ENCODE results near the gene IL12RB1.
"Not testable (repeated sequence)": the region's sequence is repeated elsewhere in the genome, so short reads cannot be mapped to it uniquely, and the experiment has no call there.

The IL12RB1 gene

DNA sequence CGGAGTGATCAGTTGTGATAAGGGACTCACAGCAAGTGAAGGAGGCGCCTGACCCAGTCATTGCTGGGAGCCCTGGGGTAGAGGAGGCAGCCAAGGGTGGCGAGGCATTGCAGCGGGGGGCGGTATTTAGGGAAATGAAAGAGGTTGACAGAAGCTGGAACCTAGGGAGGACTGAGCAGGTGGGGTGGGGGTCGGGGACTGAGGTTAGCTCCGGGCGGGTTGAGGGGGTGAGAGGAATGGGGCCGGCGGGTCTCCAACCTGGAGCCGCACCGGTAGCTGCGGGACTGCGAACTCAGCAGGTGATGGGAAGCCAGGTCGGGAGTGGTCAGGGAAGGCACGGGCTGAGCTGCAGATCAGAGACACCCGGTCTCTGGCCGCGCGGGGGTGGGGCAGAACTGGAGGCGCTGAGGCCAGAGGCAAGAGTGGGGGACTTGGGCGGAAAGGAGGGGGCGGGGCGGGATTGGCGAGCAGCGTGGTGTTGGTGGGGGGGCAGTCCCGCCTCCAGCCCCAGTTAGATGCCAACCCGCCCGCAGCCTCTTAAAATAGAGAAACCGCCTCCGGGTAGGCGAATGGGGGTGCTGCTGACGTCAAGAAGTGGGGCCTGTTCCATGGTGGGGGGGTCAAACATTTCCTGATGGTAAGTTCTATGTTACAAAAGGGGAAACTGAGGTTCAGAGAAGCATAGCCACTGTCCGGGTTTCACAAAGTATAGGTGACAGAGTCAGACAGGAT is 12.3 kb upstream of the IL12RB1 start:
- H3K27ac ChIP-seq (ENCODE audit: low read length) = no peak overlapping the region
- no peaks in the 10 kb centered on the region for H3K36me3 ChIP-seq (ENCODE audit: control insufficient read depth in 1 of 2, insufficient read depth in 2 of 2, low read length in 2 of 2)
- peak overlapping the region in 1 of 2 donors; percentile 30 for H3K4me3 ChIP-seq (ENCODE audit: low read depth in 1 of 2, low read length in 2 of 2)
- H3K27me3 ChIP-seq (ENCODE audit: low read depth, low read length) = no peaks in the 10 kb centered on the region
- H3K4me1 ChIP-seq (ENCODE audit: control insufficient read depth in 1 of 2, insufficient read depth in 2 of 2, low read length in 2 of 2) = peaks cover 0 to 21% of the 10 kb centered on the region in 2 donors
- H3K9me3 ChIP-seq (ENCODE audit: control insufficient read depth in 1 of 2, low read length in 2 of 2) = no peaks in the 10 kb centered on the region

DNA sequence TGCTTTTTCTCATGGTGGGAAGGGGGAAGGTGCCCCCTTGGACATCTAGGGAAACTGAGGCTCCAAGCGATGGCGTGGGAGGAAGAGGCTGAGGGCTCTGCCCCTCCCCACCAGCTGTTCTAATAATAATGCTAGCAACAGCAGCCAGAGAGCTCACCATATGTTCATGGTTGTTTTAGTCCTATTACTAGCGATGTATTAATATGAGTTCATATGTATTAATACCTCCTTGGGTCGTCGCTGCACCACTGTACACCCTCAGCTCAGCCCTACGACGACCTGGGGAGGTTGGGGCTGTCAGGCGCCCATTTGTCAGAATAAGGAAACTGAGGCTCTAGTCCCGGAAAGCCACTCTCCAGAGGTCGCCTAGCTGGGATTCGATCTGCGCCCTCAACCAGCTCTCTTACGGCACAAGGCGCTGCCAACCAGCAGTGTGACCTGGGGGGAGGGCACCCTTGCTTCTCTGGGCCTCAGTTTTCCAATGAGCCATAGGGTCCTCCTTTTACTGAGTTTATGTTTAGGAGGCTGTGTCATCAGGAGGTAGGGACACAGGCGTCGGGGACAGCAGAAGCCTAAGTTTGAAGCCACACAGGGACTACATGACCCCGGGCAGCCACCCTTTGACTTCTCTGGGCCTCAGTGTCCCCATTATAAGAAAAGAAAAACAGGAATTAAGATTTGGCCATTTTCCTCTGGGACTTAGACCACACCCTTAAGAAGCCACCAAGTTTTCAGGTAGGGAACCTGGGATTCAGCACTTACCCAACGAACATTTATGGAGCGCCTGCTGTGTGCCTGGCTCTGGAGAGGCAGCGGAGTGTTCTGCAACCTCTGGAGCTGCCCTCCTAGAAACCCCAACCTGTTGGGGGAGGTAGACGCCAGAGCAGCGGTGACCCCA is 11.5 kb upstream of the IL12RB1 start:
- H3K36me3 ChIP-seq (ENCODE audit: control insufficient read depth in 1 of 2, insufficient read depth in 2 of 2, low read length in 2 of 2) = no peaks in the 10 kb centered on the region
- peaks cover 0 to 21% of the 10 kb centered on the region in 2 donors for H3K4me1 ChIP-seq (ENCODE audit: control insufficient read depth in 1 of 2, insufficient read depth in 2 of 2, low read length in 2 of 2)
- no peaks in the 10 kb centered on the region for H3K9me3 ChIP-seq (ENCODE audit: control insufficient read depth in 1 of 2, low read length in 2 of 2)
- peak overlapping the region; percentile 56 to 60 for H3K4me3 ChIP-seq (ENCODE audit: low read depth in 1 of 2, low read length in 2 of 2)
- no peaks in the 10 kb centered on the region for H3K27me3 ChIP-seq (ENCODE audit: low read depth, low read length)
- H3K27ac ChIP-seq (ENCODE audit: low read length) = no peak overlapping the region

DNA sequence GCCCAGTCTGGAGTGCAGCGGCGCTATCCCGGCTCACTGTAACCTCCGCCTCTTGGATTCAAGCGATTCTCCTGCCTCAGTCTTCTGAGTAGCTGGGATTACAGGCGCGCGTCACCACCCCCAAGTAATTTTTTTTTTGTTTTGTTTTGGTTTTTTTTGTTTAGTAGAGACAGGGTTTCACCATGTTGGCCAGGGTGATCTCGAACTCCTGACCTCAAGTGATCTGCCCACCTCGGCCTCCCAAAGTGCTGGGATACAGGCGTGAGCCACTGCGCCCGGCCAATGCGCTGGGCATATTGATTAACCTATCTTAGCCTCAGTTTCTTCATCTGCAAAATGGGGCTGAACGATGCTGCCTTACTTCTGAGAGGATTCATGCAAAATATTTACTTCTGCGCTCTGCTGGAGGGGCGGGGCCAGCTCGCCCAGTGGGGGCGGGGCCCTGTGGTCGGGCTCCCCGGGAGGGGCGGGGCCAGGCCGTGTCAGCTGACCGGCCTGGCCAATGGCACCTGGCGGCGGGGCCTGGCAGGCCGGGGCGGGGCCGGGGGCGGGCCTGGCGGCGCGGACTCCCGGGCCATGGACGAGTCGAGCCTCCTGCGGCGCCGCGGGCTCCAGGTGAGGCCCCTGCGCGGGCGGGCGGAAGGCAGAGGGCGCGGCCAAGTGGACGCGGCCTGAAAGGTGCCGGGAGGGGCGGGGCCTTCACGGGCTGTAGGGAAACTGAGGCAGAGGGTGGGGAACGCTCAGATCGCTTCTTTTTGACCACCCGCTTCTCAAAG is 10.7 kb upstream of the IL12RB1 start, which contains the start of gene MAST3:
Gene MAST3 (plus strand): TSS at position 562 of the 776 bp plus-strand sequence. CDS start 15 bp downstream, at position 577.
- Histone ChIP-seq H3K4me3 (ENCODE audit: low read depth in 1 of 2, low read length in 2 of 2) (peak within 1 kb of the TSS; percentile 56 to 60), H3K4me1 (ENCODE audit: control insufficient read depth in 1 of 2, insufficient read depth in 2 of 2, low read length in 2 of 2) (peaks cover 0 to 21% of the 10 kb centered on the region in 2 donors), H3K27ac (ENCODE audit: low read length) (no peak within 1 kb of the TSS), H3K9me3 (ENCODE audit: control insufficient read depth in 1 of 2, low read length in 2 of 2) (no peaks in the 10 kb centered on the region), H3K36me3 (ENCODE audit: control insufficient read depth in 1 of 2, insufficient read depth in 2 of 2, low read length in 2 of 2) (no peaks in the 10 kb centered on the region), H3K27me3 (ENCODE audit: low read depth, low read length) (no peaks in the 10 kb centered on the region)

DNA sequence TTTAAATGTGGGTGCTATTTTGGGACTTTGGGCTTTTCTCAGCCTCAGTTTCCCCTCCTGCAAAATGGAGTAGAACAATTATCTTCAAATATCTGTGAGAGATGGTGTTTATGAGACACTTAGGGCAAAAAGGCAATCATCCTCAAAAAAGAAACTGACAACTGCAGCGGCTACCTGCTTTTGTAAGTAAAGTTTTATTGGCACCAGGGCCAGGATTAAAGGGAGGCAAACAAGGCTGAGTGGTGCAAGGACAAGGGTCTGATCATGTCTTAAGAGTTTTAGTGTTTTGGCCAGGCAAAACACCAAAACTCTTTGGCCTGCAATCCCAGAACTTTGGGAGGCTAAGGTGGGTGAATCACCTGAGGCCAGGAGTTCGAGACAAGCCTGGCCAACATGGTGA is 9.5 kb upstream of the IL12RB1 start:
- no peaks in the 10 kb centered on the region for H3K36me3 ChIP-seq (ENCODE audit: control insufficient read depth in 1 of 2, insufficient read depth in 2 of 2, low read length in 2 of 2)
- no peaks in the 10 kb centered on the region for H3K9me3 ChIP-seq (ENCODE audit: control insufficient read depth in 1 of 2, low read length in 2 of 2)
- no peak overlapping the region for H3K4me3 ChIP-seq (ENCODE audit: low read depth in 1 of 2, low read length in 2 of 2)
- H3K27ac ChIP-seq (ENCODE audit: low read length) = no peak overlapping the region
- H3K4me1 ChIP-seq (ENCODE audit: control insufficient read depth in 1 of 2, insufficient read depth in 2 of 2, low read length in 2 of 2) = peaks cover 0 to 21% of the 10 kb centered on the region in 2 donors
- no peaks in the 10 kb centered on the region for H3K27me3 ChIP-seq (ENCODE audit: low read depth, low read length)

DNA sequence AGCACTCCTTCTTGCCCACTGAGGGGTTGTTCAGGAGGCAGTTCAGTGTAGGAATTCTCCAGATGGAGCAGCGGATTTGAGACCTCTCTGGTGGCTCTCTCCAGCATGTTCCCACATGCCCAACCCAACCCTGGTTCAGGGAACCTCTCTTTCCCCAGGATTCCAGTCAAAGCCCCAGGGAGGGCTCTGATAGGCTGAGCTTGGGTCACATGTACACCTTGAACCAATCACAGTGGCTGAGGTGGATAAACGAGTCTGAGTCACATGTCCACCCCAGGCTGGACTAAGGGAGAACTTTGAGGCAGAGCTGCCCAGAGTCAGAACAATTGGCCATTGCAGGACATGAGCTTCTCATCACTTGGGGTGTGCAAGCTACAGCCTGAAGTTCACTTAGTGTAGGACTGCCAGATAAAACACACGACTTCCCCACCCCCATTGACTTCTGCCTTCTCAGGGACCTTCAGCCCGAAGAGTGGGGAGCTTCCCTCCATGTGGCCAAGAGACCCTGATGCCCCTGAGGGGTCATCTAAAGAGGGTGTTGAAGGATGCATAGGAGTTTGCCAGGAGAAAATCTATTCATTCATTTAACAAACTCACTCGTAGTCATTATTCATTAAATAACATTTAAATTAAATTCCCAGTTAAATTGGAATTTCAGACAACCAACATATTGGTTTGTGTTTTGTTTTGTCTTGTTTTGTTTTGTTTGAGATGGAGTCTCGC is 6.9 kb upstream of the IL12RB1 start:
- Histone ChIP-seq H3K4me3 (ENCODE audit: low read depth in 1 of 2, low read length in 2 of 2) (no peak overlapping the region), H3K36me3 (ENCODE audit: control insufficient read depth in 1 of 2, insufficient read depth in 2 of 2, low read length in 2 of 2) (no peaks in the 10 kb centered on the region), H3K27ac (ENCODE audit: low read length) (no peak overlapping the region), H3K4me1 (ENCODE audit: control insufficient read depth in 1 of 2, insufficient read depth in 2 of 2, low read length in 2 of 2) (peaks cover 0 to 12% of the 10 kb centered on the region in 2 donors), H3K27me3 (ENCODE audit: low read depth, low read length) (no peaks in the 10 kb centered on the region), H3K9me3 (ENCODE audit: control insufficient read depth in 1 of 2, low read length in 2 of 2) (no peaks in the 10 kb centered on the region)

DNA sequence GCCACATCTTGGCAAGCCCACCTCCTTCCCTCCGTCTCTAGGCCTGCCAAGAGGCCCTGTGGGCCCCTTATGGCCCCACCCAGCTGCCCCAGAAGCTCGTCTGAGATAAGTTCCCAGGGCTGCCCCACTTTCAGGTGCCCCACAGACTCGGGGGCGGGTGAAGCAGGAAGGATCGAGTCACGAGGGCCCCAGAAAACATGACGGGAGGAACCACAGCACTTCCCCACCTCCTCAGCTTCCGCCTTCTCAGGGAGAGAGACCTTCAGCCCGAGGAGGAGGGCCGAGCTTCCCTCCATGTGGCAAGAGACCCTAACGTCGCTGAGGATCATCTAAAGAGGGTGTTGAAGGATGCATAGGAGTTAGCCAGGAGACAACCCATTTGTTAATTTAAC is 4.5 kb upstream of the IL12RB1 start:
- no peaks in the 10 kb centered on the region for H3K27me3 ChIP-seq (ENCODE audit: low read depth, low read length)
- no peaks in the 10 kb centered on the region for H3K9me3 ChIP-seq (ENCODE audit: control insufficient read depth in 1 of 2, low read length in 2 of 2)
- H3K27ac ChIP-seq (ENCODE audit: low read length) = peak overlapping the region; percentile 39
- H3K4me3 ChIP-seq (ENCODE audit: low read depth in 1 of 2, low read length in 2 of 2) = no peak overlapping the region
- no peaks in the 10 kb centered on the region for H3K4me1 ChIP-seq (ENCODE audit: control insufficient read depth in 1 of 2, insufficient read depth in 2 of 2, low read length in 2 of 2)
- no peaks in the 10 kb centered on the region for H3K36me3 ChIP-seq (ENCODE audit: control insufficient read depth in 1 of 2, insufficient read depth in 2 of 2, low read length in 2 of 2)

DNA sequence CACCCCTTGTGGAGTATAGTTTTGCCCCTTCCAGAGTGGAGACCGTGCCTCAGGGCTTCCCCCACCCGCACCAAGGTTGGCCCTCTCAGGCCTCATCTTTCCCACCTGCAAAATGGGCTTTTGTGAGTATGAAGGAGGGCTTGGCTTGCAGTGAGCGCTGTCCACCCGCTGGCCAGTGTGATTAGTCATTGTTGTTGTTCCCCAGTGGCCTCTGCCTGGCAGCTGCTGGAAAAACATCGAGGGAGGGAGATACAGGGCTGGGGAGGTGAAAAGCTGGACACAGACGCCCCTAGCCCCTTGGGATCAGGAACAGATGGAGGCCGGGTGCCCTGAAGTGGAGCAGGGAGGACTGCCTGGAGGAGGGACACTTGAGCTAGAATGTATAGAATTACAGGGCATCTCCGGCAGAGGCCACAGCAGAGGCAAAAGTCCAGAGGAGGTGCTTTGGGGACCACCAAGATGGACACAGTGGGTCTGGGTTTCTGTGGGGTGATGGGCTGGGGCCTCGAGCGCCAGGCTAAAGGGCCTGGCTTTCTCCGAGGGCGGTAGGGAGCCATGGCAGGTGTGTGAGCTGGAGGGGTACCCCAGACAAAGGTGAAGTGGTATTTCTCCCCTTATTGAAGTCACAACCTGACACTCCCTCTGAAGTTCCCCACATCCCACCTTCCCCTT is 3.9 kb upstream of the IL12RB1 start:
- no peaks in the 10 kb centered on the region for H3K9me3 ChIP-seq (ENCODE audit: control insufficient read depth in 1 of 2, low read length in 2 of 2)
- H3K27me3 ChIP-seq (ENCODE audit: low read depth, low read length) = no peaks in the 10 kb centered on the region
- no peaks in the 10 kb centered on the region for H3K4me1 ChIP-seq (ENCODE audit: control insufficient read depth in 1 of 2, insufficient read depth in 2 of 2, low read length in 2 of 2)
- H3K36me3 ChIP-seq (ENCODE audit: control insufficient read depth in 1 of 2, insufficient read depth in 2 of 2, low read length in 2 of 2) = no peaks in the 10 kb centered on the region
- H3K27ac ChIP-seq (ENCODE audit: low read length) = peak overlapping the region; percentile 39
- H3K4me3 ChIP-seq (ENCODE audit: low read depth in 1 of 2, low read length in 2 of 2) = no peak overlapping the region

DNA sequence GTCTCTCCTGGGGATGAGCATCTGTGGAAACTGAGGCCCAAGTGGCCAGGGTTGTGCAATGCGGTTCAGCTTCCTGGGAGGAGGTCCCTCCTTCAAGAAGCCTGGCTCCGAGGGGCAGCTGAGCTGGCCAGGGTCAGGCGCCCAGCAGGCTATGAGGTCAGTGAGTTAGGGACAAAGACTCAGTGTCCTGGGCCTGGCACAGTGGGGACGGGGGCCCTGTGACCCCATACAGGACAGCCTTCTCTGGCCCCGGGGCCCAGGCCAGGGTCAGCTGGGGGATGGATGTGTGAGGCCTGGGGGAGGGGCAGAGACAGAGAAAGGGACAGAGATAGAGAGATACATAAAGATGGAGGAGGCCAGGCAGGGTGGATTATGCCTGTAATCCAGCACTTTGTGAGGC is 3.0 kb upstream of the IL12RB1 start:
- Histone ChIP-seq H3K27me3 (ENCODE audit: low read depth, low read length) (no peaks in the 10 kb centered on the region), H3K4me1 (ENCODE audit: control insufficient read depth in 1 of 2, insufficient read depth in 2 of 2, low read length in 2 of 2) (no peaks in the 10 kb centered on the region), H3K27ac (ENCODE audit: low read length) (peak overlapping the region; percentile 39), H3K36me3 (ENCODE audit: control insufficient read depth in 1 of 2, insufficient read depth in 2 of 2, low read length in 2 of 2) (no peaks in the 10 kb centered on the region), H3K9me3 (ENCODE audit: control insufficient read depth in 1 of 2, low read length in 2 of 2) (no peaks in the 10 kb centered on the region), H3K4me3 (ENCODE audit: low read depth in 1 of 2, low read length in 2 of 2) (no peak overlapping the region)

DNA sequence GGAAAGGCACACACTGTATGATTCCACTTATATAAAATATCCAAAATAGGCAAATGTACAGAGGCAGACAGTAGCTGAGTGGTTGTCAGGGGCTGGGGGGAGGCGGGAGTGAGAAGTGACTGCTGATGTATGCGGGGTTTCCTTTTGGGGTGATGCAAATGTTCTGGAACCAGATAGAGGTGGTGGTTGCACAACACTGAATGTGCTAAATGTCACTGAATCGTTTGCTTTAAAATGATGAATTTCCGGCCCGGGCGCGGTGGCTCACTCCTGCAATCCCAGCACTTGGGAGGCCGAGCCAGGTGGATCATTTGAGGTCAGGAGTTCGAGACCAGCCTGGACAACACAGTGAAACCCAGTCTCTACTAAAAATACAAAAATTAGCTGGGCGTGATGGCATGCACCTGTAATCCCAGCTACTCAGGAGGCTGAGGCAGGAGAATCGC is 2.4 kb upstream of the IL12RB1 start:
- not testable (repeated sequence) for H3K4me1 ChIP-seq (ENCODE audit: control insufficient read depth in 1 of 2, insufficient read depth in 2 of 2, low read length in 2 of 2); H3K9me3 ChIP-seq (ENCODE audit: control insufficient read depth in 1 of 2, low read length in 2 of 2); H3K36me3 ChIP-seq (ENCODE audit: control insufficient read depth in 1 of 2, insufficient read depth in 2 of 2, low read length in 2 of 2); H3K4me3 ChIP-seq (ENCODE audit: low read depth in 1 of 2, low read length in 2 of 2); H3K27me3 ChIP-seq (ENCODE audit: low read depth, low read length)
- peak overlapping the region; percentile 39 for H3K27ac ChIP-seq (ENCODE audit: low read length)

DNA sequence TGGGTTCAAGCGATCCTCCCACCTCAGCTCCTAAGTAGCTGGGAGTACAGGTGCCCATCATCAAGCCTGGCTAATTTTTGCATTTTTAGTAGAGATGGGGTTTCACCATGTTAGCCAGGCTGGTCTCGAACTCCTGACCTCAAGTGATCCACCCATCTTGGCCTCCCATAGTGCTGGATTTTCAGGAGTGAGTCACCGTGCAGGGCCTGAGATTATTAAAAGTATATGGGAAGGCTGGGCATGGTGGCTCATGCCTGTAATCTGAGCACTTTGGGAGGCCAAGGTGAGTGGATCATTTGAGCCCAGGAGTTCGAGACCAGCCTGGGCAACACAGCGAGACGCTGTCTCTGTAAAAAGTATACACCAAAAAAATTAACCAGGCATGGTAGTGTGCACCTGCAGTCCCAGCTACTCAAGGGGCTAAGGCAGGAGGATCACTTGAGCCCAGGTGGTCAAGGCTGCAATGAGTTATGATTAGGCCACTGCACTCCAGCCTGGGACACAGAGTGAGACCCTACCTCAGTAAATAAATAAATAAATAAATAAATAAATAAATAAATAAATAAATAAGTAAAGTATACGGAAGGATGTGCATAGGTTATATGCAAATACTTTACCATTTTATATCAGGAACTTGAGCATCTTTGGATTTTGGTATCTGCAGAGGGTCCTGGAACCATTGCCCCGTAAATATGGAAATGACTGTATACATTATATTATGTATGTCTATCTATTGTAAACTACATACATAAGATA is 854 bp downstream of the IL12RB1 start:
- Histone ChIP-seq H3K27me3 (ENCODE audit: low read depth, low read length) (no peaks in the 10 kb centered on the region), H3K9me3 (ENCODE audit: control insufficient read depth in 1 of 2, low read length in 2 of 2) (no peaks in the 10 kb centered on the region), H3K27ac (ENCODE audit: low read length) (no peak overlapping the region), H3K36me3 (ENCODE audit: control insufficient read depth in 1 of 2, insufficient read depth in 2 of 2, low read length in 2 of 2) (no peaks in the 10 kb centered on the region), H3K4me1 (ENCODE audit: control insufficient read depth in 1 of 2, insufficient read depth in 2 of 2, low read length in 2 of 2) (no peaks in the 10 kb centered on the region), H3K4me3 (ENCODE audit: low read depth in 1 of 2, low read length in 2 of 2) (no peak overlapping the region)

All from muscle layer of duodenum (tissue), 2 donors.